ENCODE results near the gene MYO1H. TPM values are rescaled to one million over a fixed set of nuclear protein-coding genes. Genes with fewer than 3 reads are reported as not detected.

The MYO1H gene
- total and polyA plus RNA-seq, 2 experiments from 2014 or later: not detected

DNA sequence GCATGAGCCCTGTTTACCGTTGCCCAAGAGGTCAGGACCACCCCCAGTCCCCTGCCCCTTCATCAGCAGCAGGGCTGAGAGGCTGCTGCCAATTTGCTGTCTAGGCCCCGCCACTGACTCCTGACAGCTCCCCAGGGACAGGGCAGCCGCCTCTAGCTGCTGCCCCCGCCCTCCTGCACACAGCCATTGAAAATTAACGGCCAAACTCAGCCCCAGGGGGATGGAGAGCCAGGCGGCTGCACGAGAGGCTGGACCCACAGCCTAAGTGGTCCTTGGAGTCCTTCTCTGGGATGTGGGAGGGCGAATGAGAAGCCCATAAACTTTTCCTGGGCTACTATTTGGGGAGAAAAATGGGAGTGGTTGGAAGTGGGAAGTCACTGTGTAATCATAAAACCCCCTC lies 43.2 kb upstream of the MYO1H start (continued):
- TF ChIP-seq, protein P1, sequence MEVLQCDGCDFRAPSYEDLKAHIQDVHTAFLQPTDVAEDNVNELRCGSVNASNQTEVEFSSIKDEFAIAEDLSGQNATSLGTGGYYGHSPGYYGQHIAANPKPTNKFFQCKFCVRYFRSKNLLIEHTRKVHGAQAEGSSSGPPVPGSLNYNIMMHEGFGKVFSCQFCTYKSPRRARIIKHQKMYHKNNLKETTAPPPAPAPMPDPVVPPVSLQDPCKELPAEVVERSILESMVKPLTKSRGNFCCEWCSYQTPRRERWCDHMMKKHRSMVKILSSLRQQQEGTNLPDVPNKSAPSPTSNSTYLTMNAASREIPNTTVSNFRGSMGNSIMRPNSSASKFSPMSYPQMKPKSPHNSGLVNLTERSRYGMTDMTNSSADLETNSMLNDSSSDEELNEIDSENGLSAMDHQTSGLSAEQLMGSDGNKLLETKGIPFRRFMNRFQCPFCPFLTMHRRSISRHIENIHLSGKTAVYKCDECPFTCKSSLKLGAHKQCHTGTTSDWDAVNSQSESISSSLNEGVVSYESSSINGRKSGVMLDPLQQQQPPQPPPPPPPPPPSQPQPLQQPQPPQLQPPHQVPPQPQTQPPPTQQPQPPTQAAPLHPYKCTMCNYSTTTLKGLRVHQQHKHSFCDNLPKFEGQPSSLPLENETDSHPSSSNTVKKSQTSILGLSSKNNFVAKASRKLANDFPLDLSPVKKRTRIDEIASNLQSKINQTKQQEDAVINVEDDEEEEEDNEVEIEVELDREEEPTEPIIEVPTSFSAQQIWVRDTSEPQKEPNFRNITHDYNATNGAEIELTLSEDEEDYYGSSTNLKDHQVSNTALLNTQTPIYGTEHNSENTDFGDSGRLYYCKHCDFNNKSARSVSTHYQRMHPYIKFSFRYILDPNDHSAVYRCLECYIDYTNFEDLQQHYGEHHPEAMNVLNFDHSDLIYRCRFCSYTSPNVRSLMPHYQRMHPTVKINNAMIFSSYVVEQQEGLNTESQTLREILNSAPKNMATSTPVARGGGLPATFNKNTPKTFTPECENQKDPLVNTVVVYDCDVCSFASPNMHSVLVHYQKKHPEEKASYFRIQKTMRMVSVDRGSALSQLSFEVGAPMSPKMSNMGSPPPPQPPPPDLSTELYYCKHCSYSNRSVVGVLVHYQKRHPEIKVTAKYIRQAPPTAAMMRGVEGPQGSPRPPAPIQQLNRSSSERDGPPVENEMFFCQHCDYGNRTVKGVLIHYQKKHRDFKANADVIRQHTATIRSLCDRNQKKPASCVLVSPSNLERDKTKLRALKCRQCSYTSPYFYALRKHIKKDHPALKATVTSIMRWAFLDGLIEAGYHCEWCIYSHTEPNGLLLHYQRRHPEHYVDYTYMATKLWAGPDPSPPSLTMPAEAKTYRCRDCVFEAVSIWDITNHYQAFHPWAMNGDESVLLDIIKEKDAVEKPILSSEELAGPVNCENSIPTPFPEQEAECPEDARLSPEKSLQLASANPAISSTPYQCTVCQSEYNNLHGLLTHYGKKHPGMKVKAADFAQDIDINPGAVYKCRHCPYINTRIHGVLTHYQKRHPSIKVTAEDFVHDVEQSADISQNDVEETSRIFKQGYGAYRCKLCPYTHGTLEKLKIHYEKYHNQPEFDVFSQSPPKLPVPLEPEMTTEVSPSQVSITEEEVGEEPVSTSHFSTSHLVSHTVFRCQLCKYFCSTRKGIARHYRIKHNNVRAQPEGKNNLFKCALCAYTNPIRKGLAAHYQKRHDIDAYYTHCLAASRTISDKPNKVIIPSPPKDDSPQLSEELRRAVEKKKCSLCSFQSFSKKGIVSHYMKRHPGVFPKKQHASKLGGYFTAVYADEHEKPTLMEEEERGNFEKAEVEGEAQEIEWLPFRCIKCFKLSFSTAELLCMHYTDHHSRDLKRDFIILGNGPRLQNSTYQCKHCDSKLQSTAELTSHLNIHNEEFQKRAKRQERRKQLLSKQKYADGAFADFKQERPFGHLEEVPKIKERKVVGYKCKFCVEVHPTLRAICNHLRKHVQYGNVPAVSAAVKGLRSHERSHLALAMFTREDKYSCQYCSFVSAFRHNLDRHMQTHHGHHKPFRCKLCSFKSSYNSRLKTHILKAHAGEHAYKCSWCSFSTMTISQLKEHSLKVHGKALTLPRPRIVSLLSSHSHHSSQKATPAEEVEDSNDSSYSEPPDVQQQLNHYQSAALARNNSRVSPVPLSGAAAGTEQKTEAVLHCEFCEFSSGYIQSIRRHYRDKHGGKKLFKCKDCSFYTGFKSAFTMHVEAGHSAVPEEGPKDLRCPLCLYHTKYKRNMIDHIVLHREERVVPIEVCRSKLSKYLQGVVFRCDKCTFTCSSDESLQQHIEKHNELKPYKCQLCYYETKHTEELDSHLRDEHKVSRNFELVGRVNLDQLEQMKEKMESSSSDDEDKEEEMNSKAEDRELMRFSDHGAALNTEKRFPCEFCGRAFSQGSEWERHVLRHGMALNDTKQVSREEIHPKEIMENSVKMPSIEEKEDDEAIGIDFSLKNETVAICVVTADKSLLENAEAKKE (CRISPR knock-in tag; IDR thresholded peaks at IDR 0.05): no peak

DNA sequence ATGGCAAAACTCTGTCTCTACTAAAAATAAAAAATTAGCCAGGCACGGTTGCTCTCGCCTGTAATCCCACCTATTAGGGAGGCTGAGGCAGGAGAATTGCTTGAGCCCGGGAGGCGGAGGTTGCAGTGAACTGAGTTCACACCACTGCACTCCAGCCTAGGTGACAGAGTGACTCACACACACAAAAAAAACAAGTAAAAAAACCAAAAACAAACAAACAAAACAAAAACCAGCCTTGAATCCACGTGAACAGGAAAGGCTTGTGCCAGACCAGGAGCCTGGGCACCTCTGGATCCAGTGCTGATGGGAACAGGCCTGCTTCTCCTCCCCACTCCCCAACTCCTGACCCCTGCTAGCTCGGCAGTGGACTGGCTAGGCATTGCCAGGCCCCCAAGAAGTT lies 42.2 kb upstream of the MYO1H start:
- Histone ChIP-seq H3K36me3 (ENCODE audit: insufficient read depth) (no peaks in the 10 kb centered on the region), H4K20me1 (replicated peaks; ENCODE audit: insufficient read depth) (no peaks in the 10 kb centered on the region), H3K4me1 (ENCODE audit: insufficient read depth) (peaks cover 11% of the 10 kb centered on the region; the same call in 1 of the 2 replicates), H3K4me2 (no peak overlapping the region), H3K79me2 (replicated peaks; ENCODE audit: insufficient read depth) (no peaks in the 10 kb centered on the region), H3K27me3 (ENCODE audit: insufficient read depth) (peaks cover 34% of the 10 kb centered on the region), H3F3A (replicated peaks; ENCODE audit: low read depth) (no peaks in the 10 kb centered on the region), H2AFZ (no peak overlapping the region), H3K4me3 (no peak overlapping the region), H3K27ac (ENCODE audit: low read depth) (no peak overlapping the region), H3K9me2 (ENCODE audit: insufficient read depth) (no peaks in the 10 kb centered on the region)
- peaks cover 7% of the 10 kb centered on the region for H3K4me1 Mint-ChIP-seq
- ATAC-seq: no peak
- H3K27ac Mint-ChIP-seq: no peak overlapping the region
- no peak overlapping the region for H3K4me3 Mint-ChIP-seq
- no peaks in the 10 kb centered on the region for H3K9me3 Mint-ChIP-seq
- DNase-seq (ENCODE audit: low spot score): no peak
- no peaks in the 10 kb centered on the region; the same call in 2 of the 3 replicates for H3K36me3 Mint-ChIP-seq (ENCODE audit: low read depth)
- peaks cover 29% of the 10 kb centered on the region for H3K27me3 Mint-ChIP-seq (ENCODE audit: insufficient read depth, low read depth, poor library complexity)
- TF ChIP-seq JUNB (IDR thresholded peaks at IDR 0.05; ENCODE audit: unreplicated experiment) (no peak), NANOG (IDR thresholded peaks at IDR 0.05; ENCODE audit: borderline replicate concordance) (no peak), STAT1 (IDR thresholded peaks at IDR 0.05; ENCODE audit: unreplicated experiment) (no peak), EZH2phosphoT487 (IDR thresholded peaks at IDR 0.05; ENCODE audit: unreplicated experiment) (no peak), CREB1 (CRISPR knock-in tag; IDR thresholded peaks at IDR 0.05; ENCODE audit: low read depth) (no peak)
- TF ChIP-seq, protein P2, sequence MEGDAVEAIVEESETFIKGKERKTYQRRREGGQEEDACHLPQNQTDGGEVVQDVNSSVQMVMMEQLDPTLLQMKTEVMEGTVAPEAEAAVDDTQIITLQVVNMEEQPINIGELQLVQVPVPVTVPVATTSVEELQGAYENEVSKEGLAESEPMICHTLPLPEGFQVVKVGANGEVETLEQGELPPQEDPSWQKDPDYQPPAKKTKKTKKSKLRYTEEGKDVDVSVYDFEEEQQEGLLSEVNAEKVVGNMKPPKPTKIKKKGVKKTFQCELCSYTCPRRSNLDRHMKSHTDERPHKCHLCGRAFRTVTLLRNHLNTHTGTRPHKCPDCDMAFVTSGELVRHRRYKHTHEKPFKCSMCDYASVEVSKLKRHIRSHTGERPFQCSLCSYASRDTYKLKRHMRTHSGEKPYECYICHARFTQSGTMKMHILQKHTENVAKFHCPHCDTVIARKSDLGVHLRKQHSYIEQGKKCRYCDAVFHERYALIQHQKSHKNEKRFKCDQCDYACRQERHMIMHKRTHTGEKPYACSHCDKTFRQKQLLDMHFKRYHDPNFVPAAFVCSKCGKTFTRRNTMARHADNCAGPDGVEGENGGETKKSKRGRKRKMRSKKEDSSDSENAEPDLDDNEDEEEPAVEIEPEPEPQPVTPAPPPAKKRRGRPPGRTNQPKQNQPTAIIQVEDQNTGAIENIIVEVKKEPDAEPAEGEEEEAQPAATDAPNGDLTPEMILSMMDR (conservative IDR thresholded peaks at IDR 0.05; ENCODE audit: low read depth in 2 of 2): no peak
- TF ChIP-seq, protein P1 (CRISPR knock-in tag; IDR thresholded peaks at IDR 0.05): no peak

Data from GM23338 (cell line).